K562 (cell line): ENCODE results near the gene SHISAL1. TPM values are rescaled to one million over a fixed set of nuclear protein-coding genes. Genes with fewer than 3 reads are reported as not detected.

Experiments used
- ATAC-seq: fragments of 200-7000 bp; cut with Tn5 transposase; 3 replicates; pipeline ENCODE4 v1.9.1; 2020; ENCODE audit warnings: moderate library complexity
- BruUV-seq: library from RNA; stranded (reverse); fragments of 400-500 nt; replicated peaks from 2 replicates; lab custom pipeline; 2021; lab: Mats Ljungman, UMichigan
- CTCF ChIA-PET: fragments of 300-600 bp; formaldehyde crosslinking; extraction: SDS; loops from one replicate; lab custom pipeline; 2021; ENCODE audit warnings: low intra/inter-chr PET ratio; lab: Yijun Ruan, JAX
- POLR2A ChIA-PET: fragments of 300-600, 350-650 bp; sonication (Branson Sonifier 250); formaldehyde crosslinking; extraction: SDS; loops from one replicate; lab custom pipeline; 2021; ENCODE audit warnings: antibody characterized with exemption, inconsistent platforms; lab: Yijun Ruan, JAX
- DNase-seq, 4 experiments: peaks; one replicate each; pipeline versions ENCODE4 v3.0.0 to v3.0.0-alpha.2; 2011 to 2018; ENCODE audit warnings: low spot score in 3 of 4, mixed read lengths in 3 of 4; ENCODE audit errors: extremely low read depth in 1 of 4
- FAIRE-seq: peaks from 2 replicates; lab custom pipeline; 2011; peaks lifted over from hg19 to GRCh38; lab: Jason Lieb, UNC
- H2AFZ ChIP-seq: 2 replicates; pipeline ENCODE4 v1.6.0; 2011; ENCODE audit warnings: low read depth, low read length, control low read depth, inconsistent platforms
- H3K27ac ChIP-seq: fragments of 200-600 bp; 3 replicates; pipeline ENCODE4 v1.8.0; 2011; ENCODE audit warnings: low read depth, mild to moderate bottlenecking, control low read depth, inconsistent platforms, low read length, moderate library complexity, mixed read lengths; ENCODE audit errors: extremely low read depth
- H3K27me3 ChIP-seq, 2 experiments: fragments of 300-600 bp in 1 of 2; 2 replicates in 1 of 2; 3 replicates in 1 of 2; pipeline versions ENCODE4 v1.6.0 to v1.8.0; 2011; ENCODE audit warnings: inconsistent platforms in 2 of 2, low read length in 2 of 2, mild to moderate bottlenecking in 1 of 2, mixed read lengths in 1 of 2, moderate library complexity in 1 of 2; ENCODE audit not compliant: control insufficient read depth in 2 of 2, insufficient read depth in 2 of 2
- H3K36me3 ChIP-seq: fragments of 300-600 bp; 3 replicates; pipeline ENCODE4 v1.8.0; 2011; ENCODE audit warnings: mild to moderate bottlenecking, low read length, inconsistent platforms; ENCODE audit not compliant: control insufficient read depth, insufficient read depth
- H3K4me1 ChIP-seq, 2 experiments: fragments of 200-600 bp in 1 of 2; replicated peaks in 1 of 2; 2 replicates in 1 of 2; 3 replicates in 1 of 2; pipeline versions ENCODE4 v1.5.1 to v1.8.0; 2011; ENCODE audit warnings: inconsistent platforms in 2 of 2, low read length in 2 of 2, mild to moderate bottlenecking in 1 of 2, mixed read lengths in 1 of 2, moderate library complexity in 1 of 2; ENCODE audit not compliant: control insufficient read depth in 2 of 2, insufficient read depth in 2 of 2
- H3K4me2 ChIP-seq: 2 replicates; pipeline ENCODE4 v1.6.1; 2011; ENCODE audit warnings: low read length, control low read depth, inconsistent platforms, mixed read lengths; ENCODE audit not compliant: insufficient read depth
- H3K4me3 ChIP-seq: fragments of 200-600 bp; sonication (generic), shearing (Covaris generic); 2 replicates; pipeline ENCODE4 v1.5.1; 2016; ENCODE audit warnings: control low read depth, inconsistent platforms
- H3K79me2 ChIP-seq: fragments of 200-600 bp; 3 replicates; pipeline ENCODE4 v1.8.0; 2011; ENCODE audit warnings: low read length, inconsistent platforms; ENCODE audit not compliant: control insufficient read depth, insufficient read depth
- H3K9ac ChIP-seq, 2 experiments: 2 replicates each; pipeline versions ENCODE4 v1.6.0 to v1.6.1; 2011; ENCODE audit warnings: low read depth in 2 of 2, low read length in 2 of 2, control low read depth in 1 of 2, inconsistent platforms in 1 of 2, mild to moderate bottlenecking in 1 of 2, mixed read lengths in 1 of 2; ENCODE audit not compliant: insufficient read depth in 1 of 2
- H3K9me1 ChIP-seq: one replicate; pipeline ENCODE4 v1.6.0; 2011; ENCODE audit warnings: inconsistent platforms, mild to moderate bottlenecking, low read length, moderate library complexity; ENCODE audit not compliant: control insufficient read depth, insufficient read depth
- H3K9me3 ChIP-seq: replicated peaks from 2 replicates; pipeline ENCODE4 v1.5.1; 2011; ENCODE audit warnings: low read depth, low read length, inconsistent platforms; ENCODE audit not compliant: control insufficient read depth, insufficient read depth
- H4K20me1 ChIP-seq: replicated peaks from 2 replicates; pipeline ENCODE4 v1.6.1; 2011; ENCODE audit warnings: low read length, inconsistent platforms, mixed read lengths; ENCODE audit not compliant: control insufficient read depth, insufficient read depth
- FOXA3 ChIP-seq, 2 experiments: fragments of 450-650 bp in 1 of 2; sonication (generic) in 1 of 2; formaldehyde crosslinking; IDR thresholded peaks in 1 of 2; conservative IDR thresholded peaks in 1 of 2; 2 replicates each; pipeline versions ENCODE4 v1.4.0 to v1.8.0; 2020 to 2022; ENCODE audit warnings: mild to moderate bottlenecking in 2 of 2, missing genetic modification reagents in 1 of 2
- GATAD2A ChIP-seq: fragments of 450-650 bp; IDR thresholded peaks from 2 replicates; pipeline ENCODE4 v1.6.1; 2017
- MIER1 ChIP-seq: fragments of 450-650 bp; IDR thresholded peaks from 2 replicates; pipeline ENCODE4 v1.6.1; 2016; ENCODE audit warnings: antibody characterized with exemption, mild to moderate bottlenecking, low read depth
- PHB2 ChIP-seq: fragments of 450-650 bp; IDR thresholded peaks from 2 replicates; pipeline ENCODE4 v1.6.1; 2017; ENCODE audit warnings: low read depth
- RBM22 ChIP-seq: fragments of 200-400 bp; formaldehyde crosslinking; IDR thresholded peaks from 2 replicates; pipeline ENCODE4 v1.6.1; 2018; ENCODE audit warnings: low read length, low read depth; ENCODE audit not compliant: poor library complexity, severe bottlenecking
- TCFL5 ChIP-seq: fragments of 250-450 bp; sonication (Bioruptor Pico); conservative IDR thresholded peaks from 2 replicates; pipeline ENCODE4 v1.6.1; 2021; ENCODE audit warnings: mild to moderate bottlenecking, moderate library complexity, matching md5 sums
- TRIM28 ChIP-seq: fragments of 450-650 bp; IDR thresholded peaks from 2 replicates; pipeline ENCODE4 v1.6.1; 2017
- WGBS: fragments of 100-300 bp; shearing (Covaris generic); methylation state at CpG from one replicate; pipeline ENCODE4 v1.1.6; 2016; ENCODE audit warnings: low coverage, mixed read lengths; ENCODE audit not compliant: insufficient coverage; ENCODE audit errors: missing lambda C conversion rate; 5-methylcytosine and 5-hydroxymethylcytosine counted together
- in situ Hi-C: fragments of 300-500 bp; cut with MboI; formaldehyde crosslinking; loops from 4 replicates; pipeline ENCODE4 v1.15.0; 2018; ENCODE audit warnings: inconsistent platforms, mixed read lengths
- intact Hi-C: fragments of 100-400 bp; cut with micrococcal nuclease; formaldehyde crosslinking; loops from 2 replicates; pipeline ENCODE4 v1.14.2; 2022
- polyA plus RNA-seq, 8 experiments: library from polyadenylated mRNA; depleted of rRNA in 4 of 8; stranded (reverse) in 5 of 8; unstranded in 3 of 8; fragments of >200 nt; fragmentation: Nextera tagmentation in 2 of 8; fragmentation: Illumina TruSeq in 1 of 8; extraction: Ambion mirVana in 2 of 8; extraction: Trizol in 1 of 8; gene quantifications; 2 replicates each; pipeline versions ENCODE4 v1.2.1 to v1.2.3, GENCODE V29; 2011 to 2014; ENCODE audit warnings: inconsistent platforms in 1 of 8, missing spikeins in 1 of 8
- total RNA-seq, 7 experiments: library from RNA; depleted of rRNA in 6 of 7; stranded (reverse); fragments of >200 nt in 6 of 7; fragmentation: Illumina TruSeq in 2 of 7; extraction: Trizol in 2 of 7; gene quantifications; 2 replicates each; pipeline versions ENCODE4 v1.2.1 to v1.2.3, GENCODE V29; 2011 to 2021; ENCODE audit warnings: low replicate concordance in 1 of 7

The SHISAL1 gene
- total and polyA plus RNA-seq, 9 of the 15 experiments (the other 6 are each of a cell fraction or from before 2014, with no cell fraction given): not detected

DNA sequence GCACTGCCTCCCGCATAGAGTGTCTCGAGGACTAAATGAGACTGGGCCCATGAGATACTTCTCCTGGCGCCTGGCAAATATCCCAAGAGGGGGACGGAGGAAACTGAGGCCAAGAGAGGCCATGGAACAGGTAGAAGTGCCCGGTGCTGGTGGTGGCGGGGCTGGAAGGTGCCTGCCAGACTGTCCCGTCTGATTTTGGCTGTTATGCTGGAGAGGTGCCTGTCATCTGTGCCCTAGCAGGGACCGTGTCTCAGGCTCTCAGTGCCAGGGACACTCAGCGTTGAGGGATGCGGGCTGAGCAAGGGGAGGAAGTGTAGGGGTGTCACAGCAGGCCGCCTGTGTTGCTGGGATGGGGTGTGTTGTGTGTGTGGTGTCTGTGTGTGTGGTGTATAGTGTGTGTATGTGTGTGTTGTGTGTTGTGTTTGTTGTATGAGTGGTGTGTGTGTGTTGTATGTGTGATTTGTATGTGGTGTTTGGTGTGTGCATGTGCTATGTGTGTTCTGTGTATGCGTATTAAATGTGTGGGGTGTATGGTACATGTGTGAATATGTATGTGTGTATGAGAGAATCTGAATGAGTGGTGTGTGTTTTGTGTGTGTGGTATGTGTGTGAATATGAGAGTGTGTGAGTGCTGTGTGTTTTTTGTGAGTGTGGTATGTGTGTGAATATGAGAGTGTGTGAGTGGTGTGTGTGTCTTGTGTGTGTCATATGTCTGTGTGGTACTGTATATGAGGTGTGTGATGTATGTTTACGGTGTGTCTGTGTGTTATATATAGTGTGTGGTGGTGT lies 21.3 kb upstream of the SHISAL1 start:
- WGBS: 4% methylated on average over 7 of the region's 13 CpGs
- H3K79me2 ChIP-seq: no peaks in the 10 kb centered on the region
- no peaks in the 10 kb centered on the region for H4K20me1 ChIP-seq
- no TSS peak for BruUV-seq
- no peaks in the 10 kb centered on the region for H3K36me3 ChIP-seq
- H2AFZ ChIP-seq: no peak overlapping the region
- H3K4me3 ChIP-seq: no peak overlapping the region
- POLR2A ChIA-PET: no interaction called here
- TF ChIP-seq PHB2: no peak
- no peak for TF ChIP-seq FOXA3 (CRISPR knock-in tag; conservative IDR thresholded peaks at IDR 0.05 in 1 of 2, IDR thresholded peaks at IDR 0.05 in 1 of 2)
- no peak for TF ChIP-seq TRIM28
- TF ChIP-seq GATAD2A: no peak
- intact Hi-C loops: no loop called here
- in situ Hi-C loops: no loop called here
- no peaks in the 10 kb centered on the region; a peak in 1 of 5 replicates for H3K4me1 ChIP-seq
- H3K27me3 ChIP-seq: no peaks in the 10 kb centered on the region; a peak in 1 of 5 replicates
- no peak overlapping the region for H3K9ac ChIP-seq
- DNase-seq: no peak
- FAIRE-seq: no peak
- H3K9me1 ChIP-seq: no peaks in the 10 kb centered on the region
- no peak overlapping the region for H3K4me2 ChIP-seq
- H3K27ac ChIP-seq: no peak overlapping the region
- H3K9me3 ChIP-seq: no peaks in the 10 kb centered on the region
- no peak for ATAC-seq
- CTCF ChIA-PET: no interaction called here

DNA sequence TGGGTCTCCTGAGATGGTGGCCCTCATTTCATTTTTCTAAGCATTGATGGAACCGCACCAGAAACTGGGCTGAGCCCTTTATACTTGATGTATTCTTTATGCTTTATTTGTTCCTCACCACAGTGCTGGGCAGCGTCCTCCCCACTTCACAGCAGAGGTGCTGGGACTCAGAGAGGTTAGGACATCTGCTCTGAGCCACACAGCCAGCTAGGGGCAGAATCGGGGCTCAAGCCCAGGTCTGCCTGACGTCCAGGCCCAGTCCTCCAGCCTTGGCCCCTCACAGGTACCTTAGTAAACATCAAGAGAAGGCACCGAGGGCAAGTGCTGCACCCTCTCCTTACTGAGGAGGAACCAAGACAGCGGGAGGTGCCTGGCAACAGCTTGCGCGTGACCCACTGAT lies 20.2 kb upstream of the SHISAL1 start:
- CTCF ChIA-PET: no interaction called here
- FAIRE-seq: no peak
- TF ChIP-seq RBM22 (no peak), TCFL5 (CRISPR knock-in tag) (no peak), MIER1 (no peak)

More for the DNA sequence above, 20.2 kb upstream of the SHISAL1 start:
- intact Hi-C loops: no loop called here
- ATAC-seq: no peak
- Histone ChIP-seq H3K79me2 (no peaks in the 10 kb centered on the region), H2AFZ (no peak overlapping the region), H4K20me1 (no peaks in the 10 kb centered on the region), H3K4me2 (no peak overlapping the region), H3K9me1 (no peaks in the 10 kb centered on the region), H3K4me1 (no peaks in the 10 kb centered on the region; a peak in 1 of 5 replicates), H3K9ac (no peak overlapping the region), H3K36me3 (no peaks in the 10 kb centered on the region), H3K27ac (no peak overlapping the region), H3K4me3 (no peak overlapping the region), H3K9me3 (no peaks in the 10 kb centered on the region), H3K27me3 (no peaks in the 10 kb centered on the region; a peak in 1 of 5 replicates)
- no peak for DNase-seq
- 0% methylated on average over 1 of the region's 8 CpGs for WGBS
- in situ Hi-C loops: no loop called here
- no TSS peak for BruUV-seq
- POLR2A ChIA-PET: interaction anchor here (0.7 kb wide), 1 partner anchor 130 kb away, joined by 3 read pairs; no protein-coding TSS in a partner anchor
